ENCODE measurements around the gene CFB. TPM values are rescaled to one million over a fixed set of nuclear protein-coding genes. Genes with fewer than 3 reads are reported as not detected.

CFB gene
- total and polyA plus RNA-seq, 2 of the 13 experiments (the other 11 are each of a cell fraction or from before 2014, with no cell fraction given) = 171 to 513 TPM

DNA sequence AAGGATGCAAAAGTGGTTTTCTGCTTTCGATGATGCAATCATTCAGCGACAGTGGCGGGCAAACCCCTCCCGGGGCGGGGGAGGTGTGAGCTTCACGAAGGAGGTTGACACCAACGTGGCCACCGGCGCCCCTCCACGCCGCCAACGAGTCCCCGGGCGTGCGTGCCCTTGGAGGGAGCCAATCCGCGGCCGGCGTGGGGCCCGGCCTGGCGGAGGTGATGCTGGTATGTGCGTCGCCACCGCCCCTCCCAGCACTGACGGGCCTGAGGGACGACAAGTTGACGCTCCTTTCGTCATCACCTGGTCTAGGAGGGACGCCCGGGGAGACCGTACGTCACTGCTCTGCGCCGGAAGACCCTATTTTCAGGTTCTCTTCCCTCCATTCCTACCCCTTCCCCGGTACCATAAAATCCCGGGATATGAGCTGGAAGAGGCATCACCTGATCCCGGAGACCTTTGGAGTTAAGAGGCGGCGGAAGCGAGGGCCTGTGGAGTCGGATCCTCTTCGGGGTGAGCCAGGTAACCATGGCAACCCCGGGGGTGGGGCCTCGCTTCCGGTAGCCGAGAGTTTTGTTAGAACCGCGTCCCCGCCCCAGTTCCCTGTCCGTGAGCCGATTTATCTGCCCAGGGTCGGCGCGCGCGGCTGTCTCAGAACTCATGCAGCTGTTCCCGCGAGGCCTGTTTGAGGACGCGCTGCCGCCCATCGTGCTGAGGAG lies 26.3 kb downstream of the CFB start, which contains the start of gene DXO:
DXO (minus strand) TSS at position 146 of the 716 bp plus-strand sequence. CDS start 463 bp downstream, outside the sequence.
- Histone ChIP-seq H3K4me2 (ENCODE audit: low read depth, low read length) (peak within 1 kb of the TSS; percentile 99), H3K36me3 (replicated peaks in 1 of 2; ENCODE audit: control insufficient read depth in 1 of 2, insufficient read depth in 2 of 2, low read length in 2 of 2) (peaks cover 19 to 34% of the 10 kb centered on the region in 2 experiments), H4K20me1 (ENCODE audit: insufficient read depth, low read length) (no peaks in the 10 kb centered on the region), H3K79me2 (ENCODE audit: insufficient read depth, low read length) (peaks cover 21% of the 10 kb centered on the region), H3K27me3 (ENCODE audit: control insufficient read depth in 1 of 2, insufficient read depth in 2 of 2, low read length in 2 of 2) (no peaks in the 10 kb centered on the region; a peak in 1 of 5 replicates), H3K27ac (ENCODE audit: extremely low read length, insufficient read depth, low read length) (peak within 1 kb of the TSS; percentile 86), H3K4me1 (ENCODE audit: insufficient read depth, low read length) (peaks cover 32% of the 10 kb centered on the region), H3K9ac (ENCODE audit: insufficient read depth, low read depth, low read length) (peak within 1 kb of the TSS; percentile 88), H3K4me3 (replicated peaks in 1 of 3; ENCODE audit: insufficient read depth in 1 of 3, low read depth in 2 of 3, low read length in 3 of 3) (peak within 1 kb of the TSS; percentile 73 to 94 (median 90)), H2AFZ (ENCODE audit: low read length) (no peak within 1 kb of the TSS), H3K9me3 (ENCODE audit: low read length) (no peaks in the 10 kb centered on the region)
- DNase-seq (ENCODE audit: low spot score) (peak; percentile 98), ATAC-seq (peak; percentile 86), FAIRE-seq (peak; percentile 99)
- POLR2A ChIA-PET = interaction anchor here (0.8 to 6.1 kb wide), 17 partner anchors 8 to 320 kb away, joined by 3 to 142 read pairs (median 7); partner anchors contain the start of genes APOM, BAG6, C2 and CFB
- intact Hi-C loops (cut with micrococcal nuclease; ENCODE audit: unreplicated experiment) (no loop called here), in situ Hi-C loops (cut with HindIII; ENCODE audit: extremely low pct_ligation_motif_present, low pct_unique_long_range_greater_than_20kb) (no loop called here)
- CTCF ChIA-PET (ENCODE audit: low intra/inter-chr PET ratio, low total read pairs) = no interaction called here
- BruUV-seq (replicated peaks) = no TSS peak
- 2% methylated on average over 23 of the region's 62 CpGs for whole genome bisulfite sequencing (ENCODE audit: low lambda C conversion rate)
- peak; percentile 88; the same call in 1 of the 2 replicates for TF ChIP-seq BRCA1 (CRISPR knock-in tag; IDR thresholded peaks at IDR 0.05)
- no peak for TF ChIP-seq NBN (conservative IDR thresholded peaks at IDR 0.05)
- peak; percentile 61 for TF ChIP-seq ARNT2 (CRISPR knock-in tag; IDR thresholded peaks at IDR 0.05; ENCODE audit: low read depth)
- TF ChIP-seq, protein P1, sequence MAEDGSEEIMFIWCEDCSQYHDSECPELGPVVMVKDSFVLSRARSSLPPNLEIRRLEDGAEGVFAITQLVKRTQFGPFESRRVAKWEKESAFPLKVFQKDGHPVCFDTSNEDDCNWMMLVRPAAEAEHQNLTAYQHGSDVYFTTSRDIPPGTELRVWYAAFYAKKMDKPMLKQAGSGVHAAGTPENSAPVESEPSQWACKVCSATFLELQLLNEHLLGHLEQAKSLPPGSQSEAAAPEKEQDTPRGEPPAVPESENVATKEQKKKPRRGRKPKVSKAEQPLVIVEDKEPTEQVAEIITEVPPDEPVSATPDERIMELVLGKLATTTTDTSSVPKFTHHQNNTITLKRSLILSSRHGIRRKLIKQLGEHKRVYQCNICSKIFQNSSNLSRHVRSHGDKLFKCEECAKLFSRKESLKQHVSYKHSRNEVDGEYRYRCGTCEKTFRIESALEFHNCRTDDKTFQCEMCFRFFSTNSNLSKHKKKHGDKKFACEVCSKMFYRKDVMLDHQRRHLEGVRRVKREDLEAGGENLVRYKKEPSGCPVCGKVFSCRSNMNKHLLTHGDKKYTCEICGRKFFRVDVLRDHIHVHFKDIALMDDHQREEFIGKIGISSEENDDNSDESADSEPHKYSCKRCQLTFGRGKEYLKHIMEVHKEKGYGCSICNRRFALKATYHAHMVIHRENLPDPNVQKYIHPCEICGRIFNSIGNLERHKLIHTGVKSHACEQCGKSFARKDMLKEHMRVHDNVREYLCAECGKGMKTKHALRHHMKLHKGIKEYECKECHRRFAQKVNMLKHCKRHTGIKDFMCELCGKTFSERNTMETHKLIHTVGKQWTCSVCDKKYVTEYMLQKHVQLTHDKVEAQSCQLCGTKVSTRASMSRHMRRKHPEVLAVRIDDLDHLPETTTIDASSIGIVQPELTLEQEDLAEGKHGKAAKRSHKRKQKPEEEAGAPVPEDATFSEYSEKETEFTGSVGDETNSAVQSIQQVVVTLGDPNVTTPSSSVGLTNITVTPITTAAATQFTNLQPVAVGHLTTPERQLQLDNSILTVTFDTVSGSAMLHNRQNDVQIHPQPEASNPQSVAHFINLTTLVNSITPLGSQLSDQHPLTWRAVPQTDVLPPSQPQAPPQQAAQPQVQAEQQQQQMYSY (CRISPR knock-in tag; IDR thresholded peaks at IDR 0.05) = no peak
- TF ChIP-seq, protein P2, sequence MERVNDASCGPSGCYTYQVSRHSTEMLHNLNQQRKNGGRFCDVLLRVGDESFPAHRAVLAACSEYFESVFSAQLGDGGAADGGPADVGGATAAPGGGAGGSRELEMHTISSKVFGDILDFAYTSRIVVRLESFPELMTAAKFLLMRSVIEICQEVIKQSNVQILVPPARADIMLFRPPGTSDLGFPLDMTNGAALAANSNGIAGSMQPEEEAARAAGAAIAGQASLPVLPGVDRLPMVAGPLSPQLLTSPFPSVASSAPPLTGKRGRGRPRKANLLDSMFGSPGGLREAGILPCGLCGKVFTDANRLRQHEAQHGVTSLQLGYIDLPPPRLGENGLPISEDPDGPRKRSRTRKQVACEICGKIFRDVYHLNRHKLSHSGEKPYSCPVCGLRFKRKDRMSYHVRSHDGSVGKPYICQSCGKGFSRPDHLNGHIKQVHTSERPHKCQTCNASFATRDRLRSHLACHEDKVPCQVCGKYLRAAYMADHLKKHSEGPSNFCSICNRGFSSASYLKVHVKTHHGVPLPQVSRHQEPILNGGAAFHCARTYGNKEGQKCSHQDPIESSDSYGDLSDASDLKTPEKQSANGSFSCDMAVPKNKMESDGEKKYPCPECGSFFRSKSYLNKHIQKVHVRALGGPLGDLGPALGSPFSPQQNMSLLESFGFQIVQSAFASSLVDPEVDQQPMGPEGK (CRISPR knock-in tag; IDR thresholded peaks at IDR 0.05) = peak; percentile 91
- TF ChIP-seq DNMT3B (CRISPR knock-in tag; conservative IDR thresholded peaks at IDR 0.05) = no peak; the same call in 1 of the 2 replicates
- no peak for TF ChIP-seq ZBTB1 (CRISPR knock-in tag; IDR thresholded peaks at IDR 0.05; ENCODE audit: borderline replicate concordance)
- TF ChIP-seq ZNF232 (CRISPR knock-in tag; IDR thresholded peaks at IDR 0.05; ENCODE audit: borderline replicate concordance) = peak; percentile 94
- TF ChIP-seq ZNF274 (CRISPR knock-in tag; IDR thresholded peaks at IDR 0.05) = peak; percentile 39; the same call in 1 of the 2 replicates
- 0 out of 2 replicates have a peak, but pooled peaks have one; percentile 31 for TF ChIP-seq ARID2 (CRISPR knock-in tag; IDR thresholded peaks at IDR 0.05; ENCODE audit: borderline replicate concordance)
- TF ChIP-seq, protein P3, sequence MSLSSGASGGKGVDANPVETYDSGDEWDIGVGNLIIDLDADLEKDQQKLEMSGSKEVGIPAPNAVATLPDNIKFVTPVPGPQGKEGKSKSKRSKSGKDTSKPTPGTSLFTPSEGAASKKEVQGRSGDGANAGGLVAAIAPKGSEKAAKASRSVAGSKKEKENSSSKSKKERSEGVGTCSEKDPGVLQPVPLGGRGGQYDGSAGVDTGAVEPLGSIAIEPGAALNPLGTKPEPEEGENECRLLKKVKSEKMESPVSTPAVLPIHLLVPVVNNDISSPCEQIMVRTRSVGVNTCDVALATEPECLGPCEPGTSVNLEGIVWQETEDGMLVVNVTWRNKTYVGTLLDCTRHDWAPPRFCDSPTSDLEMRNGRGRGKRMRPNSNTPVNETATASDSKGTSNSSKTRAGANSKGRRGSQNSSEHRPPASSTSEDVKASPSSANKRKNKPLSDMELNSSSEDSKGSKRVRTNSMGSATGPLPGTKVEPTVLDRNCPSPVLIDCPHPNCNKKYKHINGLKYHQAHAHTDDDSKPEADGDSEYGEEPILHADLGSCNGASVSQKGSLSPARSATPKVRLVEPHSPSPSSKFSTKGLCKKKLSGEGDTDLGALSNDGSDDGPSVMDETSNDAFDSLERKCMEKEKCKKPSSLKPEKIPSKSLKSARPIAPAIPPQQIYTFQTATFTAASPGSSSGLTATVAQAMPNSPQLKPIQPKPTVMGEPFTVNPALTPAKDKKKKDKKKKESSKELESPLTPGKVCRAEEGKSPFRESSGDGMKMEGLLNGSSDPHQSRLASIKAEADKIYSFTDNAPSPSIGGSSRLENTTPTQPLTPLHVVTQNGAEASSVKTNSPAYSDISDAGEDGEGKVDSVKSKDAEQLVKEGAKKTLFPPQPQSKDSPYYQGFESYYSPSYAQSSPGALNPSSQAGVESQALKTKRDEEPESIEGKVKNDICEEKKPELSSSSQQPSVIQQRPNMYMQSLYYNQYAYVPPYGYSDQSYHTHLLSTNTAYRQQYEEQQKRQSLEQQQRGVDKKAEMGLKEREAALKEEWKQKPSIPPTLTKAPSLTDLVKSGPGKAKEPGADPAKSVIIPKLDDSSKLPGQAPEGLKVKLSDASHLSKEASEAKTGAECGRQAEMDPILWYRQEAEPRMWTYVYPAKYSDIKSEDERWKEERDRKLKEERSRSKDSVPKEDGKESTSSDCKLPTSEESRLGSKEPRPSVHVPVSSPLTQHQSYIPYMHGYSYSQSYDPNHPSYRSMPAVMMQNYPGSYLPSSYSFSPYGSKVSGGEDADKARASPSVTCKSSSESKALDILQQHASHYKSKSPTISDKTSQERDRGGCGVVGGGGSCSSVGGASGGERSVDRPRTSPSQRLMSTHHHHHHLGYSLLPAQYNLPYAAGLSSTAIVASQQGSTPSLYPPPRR (CRISPR knock-in tag; IDR thresholded peaks at IDR 0.05; ENCODE audit: borderline replicate concordance) = no peak
- peak; percentile 60 for TF ChIP-seq FOXA3 (CRISPR knock-in tag; IDR thresholded peaks at IDR 0.05)
- peak; percentile 97 for TF ChIP-seq ZNF607 (CRISPR knock-in tag; IDR thresholded peaks at IDR 0.05; ENCODE audit: borderline replicate concordance)
